HepG2 (cell line): Measurements from ENCODE around the gene GPSM1. TPM values are rescaled to one million over a fixed set of nuclear protein-coding genes. Genes with fewer than 3 reads are reported as not detected.
A peak's percentile ranks its signal among the peaks of the same experiment; 100 is the strongest.

Experiments
- GABPB1 ChIP-seq: IDR thresholded peaks from 2 replicates; pipeline ENCODE4 v1.6.1; 2016; ENCODE audit warnings: mild to moderate bottlenecking, missing genetic modification reagents, moderate library complexity, missing compliant biosample characterization
- NFATC3 ChIP-seq: sonication (generic); formaldehyde crosslinking; IDR thresholded peaks from 2 replicates; pipeline ENCODE4 v1.5.1; 2020; ENCODE audit warnings: mild to moderate bottlenecking, missing genetic modification reagents
- NFYB ChIP-seq: sonication (generic); formaldehyde crosslinking; IDR thresholded peaks from 2 replicates; pipeline ENCODE4 v1.4.0; 2020; ENCODE audit warnings: missing genetic modification reagents
- PAXIP1 ChIP-seq: sonication (generic); formaldehyde crosslinking; conservative IDR thresholded peaks from 2 replicates; pipeline ENCODE4 v1.4.0; 2020; ENCODE audit warnings: mild to moderate bottlenecking, missing genetic modification reagents, moderate library complexity
- TFE3 ChIP-seq: IDR thresholded peaks from 2 replicates; pipeline ENCODE4 v1.6.1; 2016
- ZBTB39 ChIP-seq: sonication (generic); formaldehyde crosslinking; IDR thresholded peaks from 2 replicates; pipeline ENCODE4 v1.5.0; 2020; ENCODE audit warnings: missing genetic modification reagents
- ZKSCAN5 ChIP-seq: sonication (generic); formaldehyde crosslinking; IDR thresholded peaks from 2 replicates; pipeline ENCODE4 v1.5.1; 2020; ENCODE audit warnings: mild to moderate bottlenecking, missing genetic modification reagents
- ZNF253 ChIP-seq: sonication (generic); formaldehyde crosslinking; IDR thresholded peaks from 2 replicates; pipeline ENCODE4 v1.8.0; 2022; ENCODE audit warnings: mild to moderate bottlenecking, missing genetic modification reagents, borderline replicate concordance
- ZNF574 ChIP-seq: sonication (generic); formaldehyde crosslinking; IDR thresholded peaks from 2 replicates; pipeline ENCODE4 v1.4.0; 2020; ENCODE audit warnings: missing genetic modification reagents
- ZNF790 ChIP-seq: sonication (generic); formaldehyde crosslinking; IDR thresholded peaks from 2 replicates; pipeline ENCODE4 v1.8.0; 2022; ENCODE audit warnings: missing genetic modification reagents, mild to moderate bottlenecking, borderline replicate concordance
- polyA plus RNA-seq, 8 experiments: library from polyadenylated mRNA; depleted of rRNA in 3 of 8; stranded (reverse) in 7 of 8; unstranded in 1 of 8; fragments of >200 nt; fragmentation: Illumina TruSeq in 4 of 8; extraction: Trizol in 4 of 8; gene quantifications; 2 replicates each; pipeline versions ENCODE4 v1.2.1 to v1.2.3, GENCODE V29; 2011 to 2016; ENCODE audit warnings: low read depth in 4 of 8, missing spikeins in 1 of 8, mixed read lengths in 1 of 8; ENCODE audit not compliant: insufficient read depth in 1 of 8
- total RNA-seq, 5 experiments: library from RNA; depleted of rRNA; stranded (reverse); fragments of >200 nt; fragmentation: Illumina TruSeq; extraction: Trizol; gene quantifications; 2 replicates each; pipeline ENCODE4 v1.2.3, GENCODE V29; 2016; ENCODE audit warnings: low read depth in 1 of 5
- TF ChIP-seq, protein P1 (sequence below): sonication (generic); formaldehyde crosslinking; IDR thresholded peaks from 2 replicates; pipeline ENCODE4 v1.4.0; 2020; ENCODE audit warnings: missing genetic modification reagents
- TF ChIP-seq, protein P2 (sequence below): sonication (generic); formaldehyde crosslinking; IDR thresholded peaks from 2 replicates; pipeline ENCODE4 v1.8.0; 2022; ENCODE audit warnings: mild to moderate bottlenecking, missing genetic modification reagents, moderate library complexity

GPSM1 gene
- total and polyA plus RNA-seq, 2 of the 13 experiments (the other 11 are each of a cell fraction or from before 2014, with no cell fraction given): 1.0 to 2.4 TPM

DNA sequence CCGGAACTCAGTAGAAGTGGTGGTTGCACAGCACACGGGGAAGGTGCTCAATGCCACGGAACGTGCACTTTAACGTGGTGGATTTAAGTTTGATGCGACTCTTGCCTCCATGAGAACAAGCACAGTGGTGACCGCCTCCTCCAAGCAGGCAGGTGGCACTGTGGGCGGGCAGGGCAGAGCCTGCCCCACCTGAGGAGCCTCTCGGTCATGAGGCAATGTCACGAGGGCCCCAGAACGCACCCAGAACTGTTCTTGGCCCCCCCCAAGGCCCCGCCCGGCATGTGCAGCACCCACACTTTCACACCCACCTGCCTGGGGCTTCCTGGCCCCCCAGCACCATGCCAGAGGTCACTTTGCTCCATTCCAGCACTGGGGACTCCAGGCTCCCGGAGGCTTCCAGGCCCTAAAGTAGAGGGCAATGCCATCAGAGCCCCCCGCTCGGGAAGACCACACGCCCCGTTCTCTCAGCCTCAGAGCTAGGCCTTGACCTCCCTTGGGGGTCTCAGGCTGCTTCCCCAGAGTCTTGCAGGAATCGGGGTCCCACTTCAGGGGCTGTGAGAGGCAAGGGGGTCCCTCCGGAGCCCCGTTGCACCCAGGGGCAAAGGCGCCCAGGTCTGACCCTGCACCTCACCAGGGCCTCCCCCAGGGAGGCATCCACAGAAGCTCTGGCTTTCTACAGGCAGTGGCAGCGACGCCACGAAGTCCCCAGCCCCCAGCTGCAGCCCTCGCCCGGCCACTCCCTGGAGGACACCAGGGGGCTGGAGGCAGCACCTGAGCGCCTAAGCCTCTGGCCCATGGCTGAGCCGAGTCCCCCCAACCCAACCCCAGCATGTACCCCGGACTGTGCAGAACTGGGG is 37.5 kb upstream of the GPSM1 start (continued):
- TF ChIP-seq PAXIP1 (CRISPR knock-in tag): no peak
- TF ChIP-seq TFE3: peak; percentile 58; the same call in 1 of the 2 replicates
- peak; percentile 98 for TF ChIP-seq ZNF574 (CRISPR knock-in tag)
- no peak for TF ChIP-seq NFYB (CRISPR knock-in tag)
- TF ChIP-seq, protein P1, sequence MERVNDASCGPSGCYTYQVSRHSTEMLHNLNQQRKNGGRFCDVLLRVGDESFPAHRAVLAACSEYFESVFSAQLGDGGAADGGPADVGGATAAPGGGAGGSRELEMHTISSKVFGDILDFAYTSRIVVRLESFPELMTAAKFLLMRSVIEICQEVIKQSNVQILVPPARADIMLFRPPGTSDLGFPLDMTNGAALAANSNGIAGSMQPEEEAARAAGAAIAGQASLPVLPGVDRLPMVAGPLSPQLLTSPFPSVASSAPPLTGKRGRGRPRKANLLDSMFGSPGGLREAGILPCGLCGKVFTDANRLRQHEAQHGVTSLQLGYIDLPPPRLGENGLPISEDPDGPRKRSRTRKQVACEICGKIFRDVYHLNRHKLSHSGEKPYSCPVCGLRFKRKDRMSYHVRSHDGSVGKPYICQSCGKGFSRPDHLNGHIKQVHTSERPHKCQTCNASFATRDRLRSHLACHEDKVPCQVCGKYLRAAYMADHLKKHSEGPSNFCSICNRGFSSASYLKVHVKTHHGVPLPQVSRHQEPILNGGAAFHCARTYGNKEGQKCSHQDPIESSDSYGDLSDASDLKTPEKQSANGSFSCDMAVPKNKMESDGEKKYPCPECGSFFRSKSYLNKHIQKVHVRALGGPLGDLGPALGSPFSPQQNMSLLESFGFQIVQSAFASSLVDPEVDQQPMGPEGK (CRISPR knock-in tag): 0 out of 2 replicates have a peak, but pooled peaks have one; percentile 31
- no peak for TF ChIP-seq ZKSCAN5 (CRISPR knock-in tag)
- TF ChIP-seq, protein P2, sequence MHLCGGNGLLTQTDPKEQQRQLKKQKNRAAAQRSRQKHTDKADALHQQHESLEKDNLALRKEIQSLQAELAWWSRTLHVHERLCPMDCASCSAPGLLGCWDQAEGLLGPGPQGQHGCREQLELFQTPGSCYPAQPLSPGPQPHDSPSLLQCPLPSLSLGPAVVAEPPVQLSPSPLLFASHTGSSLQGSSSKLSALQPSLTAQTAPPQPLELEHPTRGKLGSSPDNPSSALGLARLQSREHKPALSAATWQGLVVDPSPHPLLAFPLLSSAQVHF: no peak
- TF ChIP-seq ZNF790 (CRISPR knock-in tag): no peak
- TF ChIP-seq NFATC3: no peak
- peak; percentile 58; the same call in 1 of the 2 replicates for TF ChIP-seq GABPB1 (CRISPR knock-in tag)
- TF ChIP-seq ZNF253: no peak
- TF ChIP-seq ZBTB39: no peak
